COR-L47 (cell line): Measurements from ENCODE around the gene PIK3AP1.

Source experiments
- DNase-seq: peaks from one replicate; lab custom pipeline; 2025; lab: John Stamatoyannopoulos, UW

The PIK3AP1 gene

DNA sequence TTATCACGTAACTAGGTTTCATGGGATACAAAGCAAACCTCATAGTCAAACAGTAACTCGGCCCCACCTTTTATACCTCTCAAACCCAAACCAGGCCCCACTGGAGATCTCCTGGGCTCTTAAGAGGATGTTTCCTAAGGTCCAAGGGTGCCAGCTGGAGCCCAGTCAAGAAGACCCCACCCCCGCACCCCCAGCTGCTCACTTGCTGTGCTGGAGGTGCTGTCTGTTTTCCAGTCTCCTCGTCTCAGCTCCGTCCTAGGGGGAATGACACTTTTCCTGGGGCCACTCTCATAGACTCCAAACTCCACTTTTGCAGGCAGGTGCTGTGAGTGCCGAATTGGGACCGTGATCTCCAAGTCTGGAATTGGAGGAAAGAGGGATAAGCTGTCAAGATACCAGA lies 110.8 kb downstream of the PIK3AP1 start:
- no peak for DNase-seq

- DNase-seq, result no peak
These were observed 111.5 kb downstream of the PIK3AP1 start for GRCh38 chr10:96608805-96609204.

DNA sequence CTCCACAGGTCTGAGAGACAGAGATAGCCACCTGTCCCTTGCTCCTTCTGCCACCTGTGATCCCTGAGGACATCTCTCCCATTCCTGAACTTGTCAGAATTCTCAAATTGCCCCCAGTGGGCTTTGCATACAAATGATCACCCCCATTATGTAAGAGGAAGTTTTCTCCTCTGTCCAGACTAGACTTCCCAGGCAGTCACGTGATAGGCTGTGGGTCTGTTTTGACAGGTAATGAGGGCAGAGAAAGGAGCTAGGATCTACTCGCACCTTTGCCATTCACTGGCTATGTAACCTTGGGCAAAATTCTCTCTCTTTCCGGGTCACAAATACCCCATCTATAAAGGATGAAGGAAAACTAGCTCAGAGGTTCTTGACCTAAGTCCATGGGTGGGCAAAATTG lies 112.1 kb downstream of the PIK3AP1 start:
- DNase-seq, result no peak

GRCh38 chr10:96606946-96607345 lies 113.4 kb downstream of the PIK3AP1 start:
- DNase-seq, result no peak

GRCh38 chr10:96606216-96606615 lies 114.1 kb downstream of the PIK3AP1 start:
- no peak for DNase-seq

- DNase-seq, result no peak
These were observed 120.0 kb downstream of the PIK3AP1 start for GRCh38 chr10:96600337-96600736.

DNA sequence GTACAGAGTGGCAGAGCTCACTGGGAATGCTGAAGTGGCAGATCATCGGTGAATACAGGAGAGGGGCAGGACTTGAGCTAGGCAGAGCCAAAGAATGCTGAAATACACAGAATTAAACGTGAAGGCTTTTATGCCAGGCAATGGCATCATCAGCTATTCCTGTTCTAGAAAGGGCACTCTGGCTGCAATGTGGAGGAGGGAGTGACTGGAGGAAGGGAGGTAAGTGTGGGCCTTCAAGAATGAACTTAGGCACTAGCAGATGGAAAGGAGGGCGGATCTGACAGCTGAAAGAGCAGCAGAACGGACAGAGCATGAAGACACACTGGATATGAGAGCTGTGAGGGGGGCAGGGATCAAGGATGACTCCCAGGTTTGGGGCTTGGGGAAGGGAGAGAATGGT lies 121.5 kb downstream of the PIK3AP1 start:
- DNase-seq, result no peak

- no peak for DNase-seq
These were observed 123.6 kb downstream of the PIK3AP1 start for GRCh38 chr10:96596422-96597407.

GRCh38 chr10:96595741-96596140 lies 124.6 kb downstream of the PIK3AP1 start:
- no peak for DNase-seq

DNA sequence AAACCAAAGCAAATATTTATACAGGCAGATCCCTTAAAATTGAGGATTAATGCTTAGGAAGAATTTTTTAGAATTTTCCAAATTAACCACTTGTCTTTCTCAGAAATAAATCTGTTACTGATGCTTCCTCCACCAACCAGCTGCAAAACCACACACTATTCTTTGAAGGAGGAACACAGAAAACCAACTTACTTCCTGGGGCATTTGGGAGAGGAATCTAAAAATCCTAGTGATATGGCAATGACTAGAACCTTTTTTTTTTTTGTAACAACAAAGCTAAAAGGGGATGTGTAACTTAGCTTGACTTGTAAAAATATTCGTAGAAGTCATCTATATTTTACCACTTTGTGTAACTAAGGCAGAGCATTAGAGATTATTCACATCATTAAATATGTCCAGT lies 128.4 kb downstream of the PIK3AP1 start:
- no peak for DNase-seq

DNA sequence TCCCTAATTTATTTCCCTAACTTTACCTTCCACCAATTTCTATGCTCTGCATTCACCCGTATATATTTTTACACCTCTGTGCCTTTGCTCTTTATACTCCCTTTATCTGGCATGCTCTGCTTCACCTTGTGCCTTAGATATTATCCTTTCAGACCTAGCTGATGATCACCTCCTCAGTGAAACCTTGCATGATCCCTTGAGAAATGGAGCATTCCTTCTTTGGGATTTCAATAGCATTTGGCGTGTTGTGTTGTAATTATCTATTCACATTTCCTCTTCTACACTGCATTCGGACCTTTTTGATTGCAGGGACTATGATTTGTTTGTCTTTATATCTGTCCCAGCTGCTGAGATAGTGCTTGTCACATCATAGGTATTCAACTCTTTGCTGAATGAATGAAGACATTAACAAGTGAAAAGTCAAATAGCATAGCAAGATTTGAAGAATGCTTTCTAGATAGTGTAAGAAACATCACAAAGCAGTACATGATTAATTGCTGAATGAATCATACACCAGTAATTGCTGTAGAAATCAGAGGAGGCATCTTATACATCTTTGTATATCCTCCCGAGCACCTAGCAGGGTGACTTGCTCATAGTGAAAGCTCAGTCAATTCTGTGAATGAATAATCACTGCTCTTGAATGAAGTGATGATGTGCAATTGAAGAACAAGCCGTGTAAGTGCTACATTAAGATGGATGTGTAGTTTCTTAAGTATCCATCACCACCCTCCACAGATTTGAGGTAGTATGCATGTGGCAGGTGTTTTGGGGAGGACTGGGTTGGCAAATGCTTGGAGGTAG lies 131.5 kb downstream of the PIK3AP1 start:
- DNase-seq, result no peak

- no peak for DNase-seq
These were observed 132.2 kb downstream of the PIK3AP1 start for GRCh38 chr10:96588060-96588554.

GRCh38 chr10:96587264-96588059 lies 132.9 kb downstream of the PIK3AP1 start:
- DNase-seq, result no peak

DNA sequence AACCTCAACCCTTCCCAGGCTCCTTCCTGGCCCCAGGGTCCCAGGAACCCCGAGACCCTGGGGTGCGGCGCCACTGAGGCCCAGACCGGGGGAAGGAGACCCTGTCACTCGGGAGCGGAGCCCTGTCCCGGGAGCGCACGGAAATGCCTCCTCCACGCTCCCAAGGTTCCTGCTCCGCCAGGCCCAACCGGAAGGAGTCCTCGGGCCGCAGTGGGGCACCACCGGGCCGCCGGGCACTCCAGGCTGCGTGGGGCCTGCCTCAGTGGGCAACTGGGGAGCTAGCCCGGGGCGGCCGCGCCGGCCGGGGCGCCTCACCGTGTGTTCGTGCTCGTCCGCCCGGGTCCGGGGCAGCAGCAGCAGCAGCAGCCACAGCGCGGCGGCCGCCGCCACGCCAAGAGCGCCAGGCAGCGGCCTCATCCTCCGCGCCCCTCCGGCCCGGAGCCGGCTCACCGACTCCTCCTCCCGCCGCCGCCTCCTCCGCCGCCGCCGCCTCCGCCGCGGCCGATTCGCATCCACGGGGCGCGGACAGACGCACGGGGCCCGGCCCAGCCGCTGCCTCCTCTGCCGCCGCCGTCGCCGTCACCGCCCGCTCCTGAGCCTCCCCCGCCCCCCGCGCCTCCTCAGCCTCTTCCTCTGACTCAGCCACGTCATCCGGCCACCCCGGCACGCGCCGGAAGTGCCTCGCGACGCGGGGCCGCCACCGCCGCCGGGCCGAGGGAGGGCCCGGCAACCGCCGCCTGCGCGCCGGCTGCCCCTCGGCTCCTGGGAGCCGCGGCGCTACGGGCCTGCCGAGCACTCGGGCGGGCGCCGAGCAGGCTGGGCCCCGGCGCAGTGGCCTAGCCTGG lies 133.7 kb downstream of the PIK3AP1 start, which contains the start of gene TM9SF3:
Gene TM9SF3 (minus strand): TSS at position 594 of the 845 bp plus-strand sequence. CDS start 177 bp downstream, at position 417.
- DNase-seq, result peak; percentile 55

DNA sequence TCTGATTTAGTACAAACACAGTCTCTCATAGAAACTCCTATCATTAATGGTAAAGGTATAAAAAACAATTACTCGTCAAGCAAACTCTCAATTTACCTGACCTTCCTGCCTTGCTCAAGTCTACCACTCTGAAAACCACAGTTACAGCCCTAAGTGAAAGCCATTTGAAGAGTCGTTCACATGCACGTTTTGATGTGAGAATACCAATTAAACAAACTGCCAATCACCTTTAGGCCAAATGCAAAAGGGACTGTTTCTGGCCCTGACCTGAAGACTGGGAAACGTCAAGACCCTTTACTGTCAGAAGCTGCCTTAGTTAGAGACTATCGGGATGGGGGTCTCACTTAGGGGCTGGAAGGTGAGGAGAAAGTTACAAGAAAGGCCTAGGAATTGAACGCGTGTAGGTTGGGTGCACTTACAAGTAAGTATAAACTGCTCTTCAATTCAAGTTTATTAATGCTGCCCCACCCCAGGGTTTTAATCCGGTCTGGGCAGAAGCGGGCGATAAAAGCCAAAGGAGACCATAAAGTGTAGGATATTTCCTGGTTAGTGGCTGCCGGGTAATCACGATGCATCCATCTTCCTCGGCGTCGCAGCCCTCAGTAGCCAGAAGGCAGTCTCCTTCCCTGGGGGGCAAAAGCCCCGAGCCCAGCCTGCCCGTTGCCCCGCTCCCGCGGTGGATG lies 134.4 kb downstream of the PIK3AP1 start:
- no peak for DNase-seq

- no peak for DNase-seq
These were observed 135.8 kb downstream of the PIK3AP1 start for GRCh38 chr10:96584474-96584873.

- no peak for DNase-seq
These were observed 136.3 kb downstream of the PIK3AP1 start for GRCh38 chr10:96584035-96584434.

DNA sequence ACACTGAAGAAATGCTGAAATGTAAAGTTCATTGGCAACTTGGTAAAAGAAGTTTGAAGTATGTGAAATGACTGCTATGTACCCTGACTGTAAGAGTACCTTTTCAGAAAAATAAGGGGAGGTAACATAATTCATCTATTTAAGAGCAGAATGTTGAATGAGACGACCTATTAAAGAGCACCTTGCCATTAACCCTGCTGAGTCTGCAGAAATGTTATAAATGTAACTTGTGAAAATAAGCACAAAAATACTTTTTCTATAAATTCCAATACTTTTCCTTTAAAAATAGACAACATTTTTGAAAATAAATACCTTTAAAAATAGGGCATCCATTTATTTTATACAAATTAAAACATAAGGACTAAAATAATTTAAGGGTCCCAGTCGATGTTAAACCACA lies 141.2 kb downstream of the PIK3AP1 start:
- no peak for DNase-seq

- no peak for DNase-seq
These were observed 141.7 kb downstream of the PIK3AP1 start for GRCh38 chr10:96578633-96579032.

GRCh38 chr10:96578022-96578421 lies 142.3 kb downstream of the PIK3AP1 start:
- DNase-seq, result no peak
